ENCODE data around the gene SLC6A11. TPM values are rescaled to one million over a fixed set of nuclear protein-coding genes. Genes with fewer than 3 reads are reported as not detected.

The SLC6A11 gene
- polyA plus RNA-seq, 1 experiment = not detected

- H3K27me3 ChIP-seq (ENCODE audit: control insufficient read depth, insufficient read depth, low read length) = no peaks in the 10 kb centered on the region
- no peak for DNase-seq (ENCODE audit: low read depth)
- ChIA-PET POLR2A (no interaction called here), CTCF (interaction anchor here (0.7 kb wide), 1 partner anchor 31 kb away, joined by 3 read pairs; no protein-coding TSS in a partner anchor)
- H3K36me3 ChIP-seq (ENCODE audit: control insufficient read depth, insufficient read depth, low read length) = no peaks in the 10 kb centered on the region
- TF ChIP-seq CTCF (IDR thresholded peaks at IDR 0.05; ENCODE audit: insufficient read depth, low read depth, low read length) = no peak
- H3K4me3 ChIP-seq (ENCODE audit: low read depth, low read length) = no peak overlapping the region
These were observed 95.4 kb downstream of the SLC6A11 start for GRCh38 chr3:10911350-10912002.

GRCh38 chr3:10912786-10913185 lies 96.8 kb downstream of the SLC6A11 start:
- no peak overlapping the region for H3K4me3 ChIP-seq (ENCODE audit: low read depth, low read length)
- H3K27me3 ChIP-seq (ENCODE audit: control insufficient read depth, insufficient read depth, low read length) = no peaks in the 10 kb centered on the region
- TF ChIP-seq CTCF (IDR thresholded peaks at IDR 0.05; ENCODE audit: insufficient read depth, low read depth, low read length) = no peak
- H3K36me3 ChIP-seq (ENCODE audit: control insufficient read depth, insufficient read depth, low read length) = no peaks in the 10 kb centered on the region
- no peak for DNase-seq (ENCODE audit: low read depth)
- ChIA-PET POLR2A (no interaction called here), CTCF (no interaction called here)

- TF ChIP-seq CTCF (IDR thresholded peaks at IDR 0.05; ENCODE audit: insufficient read depth, low read depth, low read length) = no peak
- POLR2A ChIA-PET = no interaction called here
- H3K27me3 ChIP-seq (ENCODE audit: control insufficient read depth, insufficient read depth, low read length) = no peaks in the 10 kb centered on the region; the same call in 1 of the 2 replicates
- H3K36me3 ChIP-seq (ENCODE audit: control insufficient read depth, insufficient read depth, low read length) = no peaks in the 10 kb centered on the region
- no peak overlapping the region for H3K4me3 ChIP-seq (ENCODE audit: low read depth, low read length)
- DNase-seq (ENCODE audit: low read depth) = no peak
- CTCF ChIA-PET = interaction anchor here (2.1 kb wide), 1 partner anchor 30 kb away, joined by 4 read pairs; no protein-coding TSS in a partner anchor
These were observed 99.3 kb downstream of the SLC6A11 start for GRCh38 chr3:10915376-10915775.

GRCh38 chr3:10917176-10917575 lies 101.1 kb downstream of the SLC6A11 start:
- no peak for DNase-seq (ENCODE audit: low read depth)
- TF ChIP-seq CTCF (IDR thresholded peaks at IDR 0.05; ENCODE audit: insufficient read depth, low read depth, low read length) = no peak
- H3K27me3 ChIP-seq (ENCODE audit: control insufficient read depth, insufficient read depth, low read length) = no peaks in the 10 kb centered on the region; the same call in 1 of the 2 replicates
- ChIA-PET CTCF (no interaction called here), POLR2A (no interaction called here)
- no peak overlapping the region for H3K4me3 ChIP-seq (ENCODE audit: low read depth, low read length)
- no peaks in the 10 kb centered on the region for H3K36me3 ChIP-seq (ENCODE audit: control insufficient read depth, insufficient read depth, low read length)

GRCh38 chr3:10918011-10918410 lies 102.0 kb downstream of the SLC6A11 start:
- no peak for TF ChIP-seq CTCF (IDR thresholded peaks at IDR 0.05; ENCODE audit: insufficient read depth, low read depth, low read length)
- Histone ChIP-seq H3K4me3 (ENCODE audit: low read depth, low read length) (no peak overlapping the region), H3K27me3 (ENCODE audit: control insufficient read depth, insufficient read depth, low read length) (no peaks in the 10 kb centered on the region; the same call in 1 of the 2 replicates), H3K36me3 (ENCODE audit: control insufficient read depth, insufficient read depth, low read length) (no peaks in the 10 kb centered on the region)
- DNase-seq (ENCODE audit: low read depth) = no peak
- CTCF ChIA-PET = no interaction called here
- POLR2A ChIA-PET = no interaction called here

All from BJ (cell line).